SK-N-SH (cell line): ENCODE results near the gene DDI2. TPM values are rescaled to one million over a fixed set of nuclear protein-coding genes. Genes with fewer than 3 reads are reported as not detected.

Experiments used
- CTCF ChIA-PET: fragments of 300-600, 350-600 bp; formaldehyde crosslinking; extraction: SDS; loops from one replicate; lab custom pipeline; 2021; lab: Yijun Ruan, JAX
- POLR2A ChIA-PET: fragments of 350-600 bp; sonication (Branson Sonifier 250); formaldehyde crosslinking; extraction: SDS; loops from one replicate; lab custom pipeline; 2020; ENCODE audit warnings: antibody characterized with exemption, inconsistent platforms; lab: Yijun Ruan, JAX
- DNase-seq: peaks from one replicate; pipeline ENCODE4 v3.0.0; 2012
- H2AFZ ChIP-seq: fragments of 200-600 bp; sonication (generic); 2 replicates; pipeline ENCODE4 v1.8.1; 2016; ENCODE audit warnings: antibody characterized with exemption, mild to moderate bottlenecking, low read depth
- H3F3A ChIP-seq: fragments of 200-600 bp; sonication (generic); replicated peaks from 2 replicates; pipeline ENCODE3; 2016; ENCODE audit warnings: antibody characterized with exemption, mild to moderate bottlenecking; ENCODE audit not compliant: insufficient read depth
- H3K27ac ChIP-seq, 2 experiments: fragments of 200-500 bp in 1 of 2; fragments of 200-600 bp in 1 of 2; sonication (Bioruptor generic) in 1 of 2; sonication (generic), shearing (Covaris generic) in 1 of 2; 2 replicates each; pipeline versions ENCODE4 v1.5.1 to v1.6.1; 2014 to 2016; ENCODE audit warnings: low read depth in 2 of 2, inconsistent platforms in 1 of 2, low read length in 1 of 2, mild to moderate bottlenecking in 1 of 2, mixed read lengths in 1 of 2
- H3K27me3 ChIP-seq: fragments of 200-600 bp; sonication (generic), shearing (Covaris generic); 2 replicates; pipeline ENCODE4 v1.6.1; 2016; ENCODE audit warnings: mixed run types; ENCODE audit not compliant: insufficient read depth
- H3K36me3 ChIP-seq, 2 experiments: fragments of 200-500 bp in 1 of 2; fragments of 200-600 bp in 1 of 2; sonication (Bioruptor generic) in 1 of 2; sonication (generic) in 1 of 2; replicated peaks in 1 of 2; 2 replicates each; pipeline versions ENCODE3 to v1.5.1; 2014 to 2016; ENCODE audit warnings: low read length in 1 of 2, mild to moderate bottlenecking in 1 of 2; ENCODE audit not compliant: insufficient read depth in 2 of 2, control insufficient read depth in 1 of 2
- H3K4me1 ChIP-seq, 2 experiments: fragments of 200-500 bp in 1 of 2; fragments of 200-600 bp in 1 of 2; sonication (Bioruptor generic) in 1 of 2; sonication (generic), shearing (Covaris generic) in 1 of 2; 2 replicates each; pipeline versions ENCODE4 v1.5.1 to v1.6.1; 2014 to 2016; ENCODE audit warnings: low read depth in 1 of 2, low read length in 1 of 2, mixed run types in 1 of 2; ENCODE audit not compliant: insufficient read depth in 2 of 2, control insufficient read depth in 1 of 2
- H3K4me2 ChIP-seq: fragments of 200-600 bp; sonication (generic), shearing (Covaris generic); 2 replicates; pipeline ENCODE4 v1.6.1; 2017; ENCODE audit warnings: mixed run types
- H3K4me3 ChIP-seq, 2 experiments: fragments of 200-500 bp in 1 of 2; fragments of 200-600 bp in 1 of 2; sonication (Bioruptor generic) in 1 of 2; sonication (generic), shearing (Covaris generic) in 1 of 2; 2 replicates each; pipeline versions ENCODE4 v1.5.1 to v1.8.1; 2014 to 2016; ENCODE audit warnings: low read depth in 2 of 2, inconsistent platforms in 1 of 2, low read length in 1 of 2, mild to moderate bottlenecking in 1 of 2, mixed read lengths in 1 of 2, moderate library complexity in 1 of 2
- H3K79me2 ChIP-seq: fragments of 200-600 bp; sonication (generic); 2 replicates; pipeline ENCODE4 v1.8.1; 2017; ENCODE audit warnings: mild to moderate bottlenecking; ENCODE audit not compliant: insufficient read depth
- H3K9ac ChIP-seq: fragments of 200-600 bp; sonication (generic); 2 replicates; pipeline ENCODE4 v1.6.1; 2017; ENCODE audit warnings: mixed run types
- H3K9me2 ChIP-seq: fragments of 200-600 bp; sonication (generic); 2 replicates; pipeline ENCODE4 v1.6.1; 2017; ENCODE audit warnings: mixed run types
- H3K9me3 ChIP-seq: fragments of 200-600 bp; sonication (generic); 2 replicates; pipeline ENCODE4 v1.6.1; 2017; ENCODE audit warnings: mixed run types, mild to moderate bottlenecking, moderate library complexity
- H4K20me1 ChIP-seq: fragments of 200-600 bp; sonication (generic); 2 replicates; pipeline ENCODE4 v1.6.1; 2017; ENCODE audit warnings: mild to moderate bottlenecking, mixed run types; ENCODE audit not compliant: insufficient read depth
- CHD2 ChIP-seq: fragments of 150-350 bp; IDR thresholded peaks from 2 replicates; pipeline ENCODE4 v1.6.1; 2018; ENCODE audit warnings: low read length; ENCODE audit not compliant: partially characterized antibody
- EP300 ChIP-seq, 2 experiments: IDR thresholded peaks; 2 replicates each; pipeline versions ENCODE4 v1.4.0 to v1.6.1; 2012; ENCODE audit warnings: borderline replicate concordance in 1 of 2, low read depth in 1 of 2, low read length in 1 of 2
- EZH2phosphoT487 ChIP-seq: fragments of 200-600 bp; sonication (generic); IDR thresholded peaks from 2 replicates; pipeline ENCODE4 v1.6.1; 2017; ENCODE audit warnings: low read depth, mixed run types, mild to moderate bottlenecking, antibody characterized with exemption, moderate library complexity, borderline replicate concordance
- FOSL2 ChIP-seq: IDR thresholded peaks from 2 replicates; pipeline ENCODE4 v1.4.0; 2012; ENCODE audit warnings: low read depth, mild to moderate bottlenecking, moderate library complexity, borderline replicate concordance
- FOXJ3 ChIP-seq: sonication (generic); formaldehyde crosslinking; IDR thresholded peaks from 2 replicates; pipeline ENCODE4 v1.5.1; 2020; ENCODE audit warnings: mild to moderate bottlenecking, missing genetic modification reagents
- FOXM1 ChIP-seq: IDR thresholded peaks from 2 replicates; pipeline ENCODE4 v1.4.0; 2012; ENCODE audit warnings: low read depth, mild to moderate bottlenecking
- GABPA ChIP-seq: IDR thresholded peaks from 2 replicates; pipeline ENCODE4 v1.4.0; 2012; ENCODE audit warnings: low read depth, mild to moderate bottlenecking
- NFIC ChIP-seq: IDR thresholded peaks from 2 replicates; pipeline ENCODE4 v1.4.0; 2012; ENCODE audit warnings: borderline replicate concordance
- NRF1 ChIP-seq: IDR thresholded peaks from 2 replicates; pipeline ENCODE4 v1.6.1; 2012; ENCODE audit warnings: low read depth, mild to moderate bottlenecking, low read length
- POLR2AphosphoS5 ChIP-seq: IDR thresholded peaks from 2 replicates; pipeline ENCODE4 v1.6.1; 2012; ENCODE audit warnings: low read depth, low read length
- RAD21 ChIP-seq: IDR thresholded peaks from 2 replicates; pipeline ENCODE4 v1.6.1; 2012; ENCODE audit warnings: mild to moderate bottlenecking, low read length
- RCOR1 ChIP-seq: fragments of 150-350 bp; IDR thresholded peaks from 2 replicates; pipeline ENCODE4 v1.6.1; 2017; ENCODE audit warnings: antibody characterized with exemption, low read length
- RFX5 ChIP-seq: IDR thresholded peaks from 2 replicates; pipeline ENCODE4 v1.6.1; 2012; ENCODE audit warnings: mild to moderate bottlenecking, improper control_type of control experiment, low read length
- RXRA ChIP-seq: IDR thresholded peaks from 2 replicates; pipeline ENCODE4 v1.4.0; 2012; ENCODE audit warnings: low read depth, mild to moderate bottlenecking, borderline replicate concordance
- SMC3 ChIP-seq: IDR thresholded peaks from 2 replicates; pipeline ENCODE4 v1.6.1; 2012; ENCODE audit warnings: low read depth, low read length, improper control_type of control experiment
- TAF1 ChIP-seq: IDR thresholded peaks from 2 replicates; pipeline ENCODE4 v1.6.1; 2012; ENCODE audit warnings: low read depth, mild to moderate bottlenecking, low read length, moderate library complexity, borderline replicate concordance
- TCF12 ChIP-seq: IDR thresholded peaks from 2 replicates; pipeline ENCODE4 v1.4.0; 2012
- YY1 ChIP-seq: IDR thresholded peaks from 2 replicates; pipeline ENCODE4 v1.4.0; 2012; ENCODE audit warnings: low read depth, mild to moderate bottlenecking
- WGBS: methylation state at CpG from one replicate; pipeline ENCODE4 v1.1.6; 2017; ENCODE audit warnings: low lambda C conversion rate; 5-methylcytosine and 5-hydroxymethylcytosine counted together
- polyA plus RNA-seq, 3 experiments: library from polyadenylated mRNA; depleted of rRNA; stranded (reverse); fragments of >200 nt; gene quantifications; 2 replicates each; pipeline ENCODE4 v1.2.3, GENCODE V29; 2012
- TF ChIP-seq, protein P1 (sequence below): IDR thresholded peaks from 2 replicates; pipeline ENCODE4 v1.4.0; 2012; ENCODE audit warnings: low read depth
- TF ChIP-seq, protein P2 (sequence below): IDR thresholded peaks from 2 replicates; pipeline ENCODE4; 2012
- TF ChIP-seq, protein P3 (sequence below): IDR thresholded peaks from 2 replicates; pipeline ENCODE4 v1.4.0; 2012; ENCODE audit warnings: low read depth, borderline replicate concordance
- TF ChIP-seq, protein P4 (sequence below): fragments of 150-350 bp; IDR thresholded peaks from 2 replicates; pipeline ENCODE4 v1.6.1; 2016; ENCODE audit warnings: mild to moderate bottlenecking, low read depth, low read length

Gene DDI2
- polyA plus RNA-seq, 1 of the 3 experiments (the other 2 are of a cell fraction) = 2.8 TPM

DNA sequence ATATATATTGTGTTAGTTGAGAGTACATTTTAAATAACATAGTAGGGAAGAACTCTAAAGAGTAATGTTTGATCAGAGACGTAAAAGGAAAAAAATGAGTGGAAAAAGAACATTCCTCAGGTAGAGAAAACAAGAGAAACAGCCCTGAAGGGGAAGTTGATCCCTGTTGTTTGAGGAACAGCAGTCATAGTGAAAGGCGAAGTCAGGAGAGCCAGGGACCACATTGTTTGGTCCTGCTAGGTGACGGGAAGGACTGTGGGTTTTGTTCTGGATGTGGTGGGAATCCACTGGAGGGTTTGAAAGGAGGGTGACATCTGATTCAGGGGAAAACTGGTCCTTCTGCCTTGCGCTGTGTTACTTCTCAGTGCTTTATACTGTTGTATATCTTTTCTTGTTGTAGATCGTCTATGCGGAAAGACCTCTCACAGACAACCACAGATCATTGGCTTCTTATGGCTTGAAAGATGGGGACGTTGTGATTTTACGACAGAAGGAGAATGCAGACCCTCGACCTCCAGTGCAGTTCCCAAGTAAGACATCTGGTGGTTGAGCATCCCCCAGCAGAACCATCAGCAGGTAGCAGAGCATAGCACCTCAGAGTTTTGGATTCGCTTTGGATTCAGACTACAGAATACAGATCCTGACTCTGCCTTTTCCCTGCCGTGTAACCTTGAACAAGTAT lies 9.2 kb downstream of the DDI2 start:
- Histone ChIP-seq H3K27ac (no peak overlapping the region), H4K20me1 (peaks cover 32% of the 10 kb centered on the region; the same call in 1 of the 2 replicates), H3F3A (no peaks in the 10 kb centered on the region), H3K4me2 (no peak overlapping the region), H3K4me1 (no peaks in the 10 kb centered on the region), H3K9me3 (no peaks in the 10 kb centered on the region), H3K4me3 (no peak overlapping the region), H3K9ac (no peak overlapping the region), H3K9me2 (no peaks in the 10 kb centered on the region), H3K79me2 (peaks cover 81% of the 10 kb centered on the region), H3K27me3 (no peaks in the 10 kb centered on the region), H2AFZ (no peak overlapping the region), H3K36me3 (peaks cover 24 to 41% of the 10 kb centered on the region in 2 experiments)
- POLR2A ChIA-PET = no interaction called here
- CTCF ChIA-PET = interaction anchor here (1.2 kb wide), 1 partner anchor 8 kb away, joined by 5 read pairs; no protein-coding TSS in a partner anchor
- 90% methylated on average over 11 of the region's 11 CpGs for WGBS
- TF ChIP-seq FOXM1 (no peak), FOXJ3 (CRISPR knock-in tag) (no peak), RAD21 (no peak), YY1 (no peak), RXRA (no peak), RCOR1 (no peak), EZH2phosphoT487 (no peak), FOSL2 (no peak)
- TF ChIP-seq, protein P1, sequence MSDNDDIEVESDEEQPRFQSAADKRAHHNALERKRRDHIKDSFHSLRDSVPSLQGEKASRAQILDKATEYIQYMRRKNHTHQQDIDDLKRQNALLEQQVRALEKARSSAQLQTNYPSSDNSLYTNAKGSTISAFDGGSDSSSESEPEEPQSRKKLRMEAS = no peak
- TF ChIP-seq, protein P2, sequence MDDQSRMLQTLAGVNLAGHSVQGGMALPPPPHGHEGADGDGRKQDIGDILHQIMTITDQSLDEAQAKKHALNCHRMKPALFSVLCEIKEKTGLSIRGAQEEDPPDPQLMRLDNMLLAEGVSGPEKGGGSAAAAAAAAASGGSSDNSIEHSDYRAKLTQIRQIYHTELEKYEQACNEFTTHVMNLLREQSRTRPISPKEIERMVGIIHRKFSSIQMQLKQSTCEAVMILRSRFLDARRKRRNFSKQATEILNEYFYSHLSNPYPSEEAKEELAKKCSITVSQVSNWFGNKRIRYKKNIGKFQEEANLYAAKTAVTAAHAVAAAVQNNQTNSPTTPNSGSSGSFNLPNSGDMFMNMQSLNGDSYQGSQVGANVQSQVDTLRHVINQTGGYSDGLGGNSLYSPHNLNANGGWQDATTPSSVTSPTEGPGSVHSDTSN = no peak
- TF ChIP-seq, protein P3, sequence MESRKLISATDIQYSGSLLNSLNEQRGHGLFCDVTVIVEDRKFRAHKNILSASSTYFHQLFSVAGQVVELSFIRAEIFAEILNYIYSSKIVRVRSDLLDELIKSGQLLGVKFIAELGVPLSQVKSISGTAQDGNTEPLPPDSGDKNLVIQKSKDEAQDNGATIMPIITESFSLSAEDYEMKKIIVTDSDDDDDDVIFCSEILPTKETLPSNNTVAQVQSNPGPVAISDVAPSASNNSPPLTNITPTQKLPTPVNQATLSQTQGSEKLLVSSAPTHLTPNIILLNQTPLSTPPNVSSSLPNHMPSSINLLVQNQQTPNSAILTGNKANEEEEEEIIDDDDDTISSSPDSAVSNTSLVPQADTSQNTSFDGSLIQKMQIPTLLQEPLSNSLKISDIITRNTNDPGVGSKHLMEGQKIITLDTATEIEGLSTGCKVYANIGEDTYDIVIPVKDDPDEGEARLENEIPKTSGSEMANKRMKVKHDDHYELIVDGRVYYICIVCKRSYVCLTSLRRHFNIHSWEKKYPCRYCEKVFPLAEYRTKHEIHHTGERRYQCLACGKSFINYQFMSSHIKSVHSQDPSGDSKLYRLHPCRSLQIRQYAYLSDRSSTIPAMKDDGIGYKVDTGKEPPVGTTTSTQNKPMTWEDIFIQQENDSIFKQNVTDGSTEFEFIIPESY = no peak
- no peak for DNase-seq

DNA sequence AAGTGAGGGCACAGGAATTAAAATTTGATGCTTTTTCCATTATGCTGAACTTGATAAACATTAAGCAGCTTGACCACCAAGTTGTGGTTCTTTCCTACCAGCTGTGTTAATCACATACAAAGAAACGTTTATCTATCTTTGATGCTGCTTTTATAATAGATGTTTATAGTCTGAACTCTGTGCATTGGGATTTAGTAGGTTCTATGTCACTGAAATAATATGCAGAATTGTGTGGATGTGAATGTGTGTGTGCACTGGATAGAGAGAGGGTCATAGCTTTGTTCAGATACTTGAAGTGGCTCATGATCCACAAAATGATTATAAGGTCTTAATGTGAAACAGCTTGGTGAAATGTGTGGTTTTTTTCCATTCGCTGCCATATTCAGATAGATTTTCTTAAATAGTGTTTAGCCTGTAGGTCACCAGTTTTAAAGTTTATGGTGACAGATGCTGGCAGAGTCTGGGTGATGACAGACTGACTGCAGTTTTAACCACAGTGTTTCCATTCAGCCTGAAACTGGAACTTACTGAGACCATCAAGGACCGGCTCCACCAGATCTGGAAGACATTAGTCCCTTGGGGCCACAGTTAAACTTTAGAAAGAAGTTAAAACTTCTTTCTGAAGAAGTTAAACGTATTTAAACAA lies 10.2 kb downstream of the DDI2 start:
- no peak for DNase-seq
- Histone ChIP-seq H3K27me3 (no peaks in the 10 kb centered on the region), H4K20me1 (0 out of 2 replicates have a peak, but pooled peaks cover 30% of the 10 kb centered on the region), H3K4me2 (no peak overlapping the region), H3K4me3 (no peak overlapping the region), H2AFZ (no peak overlapping the region), H3K36me3 (peaks cover 24 to 50% of the 10 kb centered on the region in 2 experiments), H3K9me3 (no peaks in the 10 kb centered on the region), H3K9me2 (no peaks in the 10 kb centered on the region), H3K4me1 (no peaks in the 10 kb centered on the region), H3K27ac (no peak overlapping the region), H3F3A (no peaks in the 10 kb centered on the region), H3K79me2 (peaks cover 70% of the 10 kb centered on the region), H3K9ac (no peak overlapping the region)
- WGBS = 70% methylated on average over 4 of the region's 4 CpGs
- no peak for TF ChIP-seq EP300 (IDR thresholded peaks at IDR 0.05; ENCODE audit: borderline replicate concordance in 1 of 2, low read depth in 1 of 2, low read length in 1 of 2)
- TF ChIP-seq EZH2phosphoT487 = no peak
- TF ChIP-seq, protein P4, sequence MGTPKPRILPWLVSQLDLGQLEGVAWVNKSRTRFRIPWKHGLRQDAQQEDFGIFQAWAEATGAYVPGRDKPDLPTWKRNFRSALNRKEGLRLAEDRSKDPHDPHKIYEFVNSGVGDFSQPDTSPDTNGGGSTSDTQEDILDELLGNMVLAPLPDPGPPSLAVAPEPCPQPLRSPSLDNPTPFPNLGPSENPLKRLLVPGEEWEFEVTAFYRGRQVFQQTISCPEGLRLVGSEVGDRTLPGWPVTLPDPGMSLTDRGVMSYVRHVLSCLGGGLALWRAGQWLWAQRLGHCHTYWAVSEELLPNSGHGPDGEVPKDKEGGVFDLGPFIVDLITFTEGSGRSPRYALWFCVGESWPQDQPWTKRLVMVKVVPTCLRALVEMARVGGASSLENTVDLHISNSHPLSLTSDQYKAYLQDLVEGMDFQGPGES = no peak
- TF ChIP-seq TCF12 = no peak
- no peak for TF ChIP-seq NRF1
- TF ChIP-seq RAD21 = no peak
- no peak for TF ChIP-seq CHD2
- no peak for TF ChIP-seq POLR2AphosphoS5
- no peak for TF ChIP-seq TAF1
- no peak for TF ChIP-seq RFX5
- no peak for TF ChIP-seq GABPA
- TF ChIP-seq SMC3 = no peak
- TF ChIP-seq, protein P1 = no peak
- TF ChIP-seq YY1 = no peak
- no peak for TF ChIP-seq RCOR1
- TF ChIP-seq NFIC = no peak
- ChIA-PET POLR2A (no interaction called here), CTCF (interaction anchor here (1.2 kb wide), 1 partner anchor 9 kb away, joined by 5 read pairs; no protein-coding TSS in a partner anchor)
